D721Med (cell line): ENCODE measurements around the gene TFAP2E.
A peak's percentile ranks its signal among the peaks of the same experiment; 100 is the strongest.

ENCODE experiments used
- DNase-seq: peaks from one replicate; pipeline ENCODE4 v3.0.0; 2011; ENCODE audit warnings: low spot score; ENCODE audit not compliant: insufficient read length
- FAIRE-seq: peaks from 2 replicates; lab custom pipeline; 2011; peaks lifted over from hg19 to GRCh38; lab: Jason Lieb, UNC
- CTCF ChIP-seq: IDR thresholded peaks from 2 replicates; pipeline ENCODE4 v1.5.1; 2012; ENCODE audit warnings: mild to moderate bottlenecking, control low read depth; ENCODE audit not compliant: insufficient read depth; ENCODE audit errors: missing control alignments

Gene TFAP2E

GRCh38 chr1:35546614-35547013 lies 26.5 kb upstream of the TFAP2E start:
- DNase-seq (no peak), FAIRE-seq (no peak)
- TF ChIP-seq CTCF: no peak

- FAIRE-seq (no peak), DNase-seq (no peak)
- TF ChIP-seq CTCF: no peak
These were observed 19.3 kb upstream of the TFAP2E start for GRCh38 chr1:35553851-35554250.

GRCh38 chr1:35554266-35555211 lies 18.6 kb upstream of the TFAP2E start:
- no peak for TF ChIP-seq CTCF
- no peak for FAIRE-seq
- DNase-seq: no peak

GRCh38 chr1:35555212-35555584 lies 17.9 kb upstream of the TFAP2E start:
- TF ChIP-seq CTCF: no peak
- DNase-seq (no peak), FAIRE-seq (no peak)

- FAIRE-seq (peak; percentile 6), DNase-seq (no peak)
- no peak for TF ChIP-seq CTCF
These were observed 17.3 kb upstream of the TFAP2E start for GRCh38 chr1:35555601-35556477.

- no peak for TF ChIP-seq CTCF
- DNase-seq: no peak
- no peak for FAIRE-seq
These were observed 16.5 kb upstream of the TFAP2E start for GRCh38 chr1:35556484-35557117.
